ENCODE results near the gene PLIN3. TPM values are rescaled to one million over a fixed set of nuclear protein-coding genes. Genes with fewer than 3 reads are reported as not detected.
"Not testable (repeated sequence)": the region's sequence is repeated elsewhere in the genome, so short reads cannot be mapped to it uniquely, and the experiment has no call there.

The PLIN3 gene
- total RNA-seq, 1 experiment from 2014 or later: 63.8 TPM

- Histone ChIP-seq H3K4me3 (ENCODE audit: low read depth, low read length) (no peak overlapping the region), H3K4me1 (peaks cover 6% of the 10 kb centered on the region; the same call in 1 of the 2 replicates), H3K9me3 (no peaks in the 10 kb centered on the region), H3K36me3 (ENCODE audit: control insufficient read depth, insufficient read depth, low read length) (no peaks in the 10 kb centered on the region), H3K27me3 (replicated peaks; ENCODE audit: control insufficient read depth, insufficient read depth, low read length) (no peaks in the 10 kb centered on the region)
- Mint-ChIP-seq H3K27me3 (ENCODE audit: insufficient read depth, unreplicated experiment) (no peaks in the 10 kb centered on the region), H3K36me3 (ENCODE audit: insufficient read depth, unreplicated experiment) (peaks cover 15% of the 10 kb centered on the region), H3K4me3 (ENCODE audit: unreplicated experiment) (peak overlapping the region; percentile 19), H3K9me3 (ENCODE audit: unreplicated experiment) (no peaks in the 10 kb centered on the region), H3K4me1 (ENCODE audit: low read depth, unreplicated experiment) (peaks cover 10% of the 10 kb centered on the region), H3K27ac (ENCODE audit: unreplicated experiment) (no peak overlapping the region)
- DNase-seq: no peak
- ChIA-PET CTCF (no interaction called here), POLR2A (no interaction called here)
- intact Hi-C loops (cut with micrococcal nuclease; ENCODE audit: unreplicated experiment): no loop called here
- BruUV-seq (replicated peaks): no TSS peak
- TF ChIP-seq CTCF (IDR thresholded peaks at IDR 0.05; ENCODE audit: insufficient read depth in 1 of 2, low read depth in 1 of 2, low read length in 1 of 2, severe bottlenecking in 1 of 2, unreplicated experiment in 1 of 2): no peak
These were observed 34.7 kb downstream of the PLIN3 start for GRCh38 chr19:4832776-4833175.

- BruUV-seq (replicated peaks): TSS peak; percentile 90
- CTCF ChIA-PET: interaction anchor here (0.6 kb wide), 1 partner anchor 71 kb away, joined by 6 read pairs; no protein-coding TSS in a partner anchor
- H3K36me3 ChIP-seq (ENCODE audit: control insufficient read depth, insufficient read depth, low read length); H3K9me3 ChIP-seq; H3K4me1 Mint-ChIP-seq (ENCODE audit: low read depth, unreplicated experiment); H3K27ac Mint-ChIP-seq (ENCODE audit: unreplicated experiment); H3K4me1 ChIP-seq; H3K36me3 Mint-ChIP-seq (ENCODE audit: insufficient read depth, unreplicated experiment); H3K9me3 Mint-ChIP-seq (ENCODE audit: unreplicated experiment); H3K27me3 Mint-ChIP-seq (ENCODE audit: insufficient read depth, unreplicated experiment); H3K27me3 ChIP-seq (replicated peaks; ENCODE audit: control insufficient read depth, insufficient read depth, low read length); POLR2A ChIA-PET; DNase-seq; intact Hi-C loops (cut with micrococcal nuclease; ENCODE audit: unreplicated experiment): not testable (repeated sequence)
- H3K4me3 Mint-ChIP-seq (ENCODE audit: unreplicated experiment): peak overlapping the region; percentile 77
- H3K4me3 ChIP-seq (ENCODE audit: low read depth, low read length): peak overlapping the region; percentile 82
These were observed 35.5 kb downstream of the PLIN3 start for GRCh38 chr19:4831979-4832340.

GRCh38 chr19:4831304-4831978, 36.0 kb downstream of the PLIN3 start, which contains the start of gene TICAM1:
Gene TICAM1, minus strand, starts transcription at chr19:4831712. Its CDS starts 13,335 bp downstream, at chr19:4818377.
- Mint-ChIP-seq H3K4me1 (ENCODE audit: low read depth, unreplicated experiment) (peaks cover 10% of the 10 kb centered on the region), H3K9me3 (ENCODE audit: unreplicated experiment) (no peaks in the 10 kb centered on the region), H3K4me3 (ENCODE audit: unreplicated experiment) (peak within 1 kb of the TSS; percentile 77), H3K36me3 (ENCODE audit: insufficient read depth, unreplicated experiment) (peaks cover 8% of the 10 kb centered on the region), H3K27ac (ENCODE audit: unreplicated experiment) (peak within 1 kb of the TSS; percentile 40), H3K27me3 (ENCODE audit: insufficient read depth, unreplicated experiment) (no peaks in the 10 kb centered on the region)
- no TSS peak for BruUV-seq (replicated peaks)
- no peaks in the 10 kb centered on the region for H3K27me3 ChIP-seq (replicated peaks; ENCODE audit: control insufficient read depth, insufficient read depth, low read length)
- intact Hi-C loops (cut with micrococcal nuclease; ENCODE audit: unreplicated experiment): no loop called here
- H3K4me1 ChIP-seq: peaks cover 6% of the 10 kb centered on the region; the same call in 1 of the 2 replicates
- CTCF ChIA-PET: interaction anchor here (0.6 to 1.4 kb wide), 2 partner anchors 22 to 71 kb away, joined by 5 to 6 read pairs; no protein-coding TSS in a partner anchor
- peak within 1 kb of the TSS; percentile 82 for H3K4me3 ChIP-seq (ENCODE audit: low read depth, low read length)
- H3K9me3 ChIP-seq: no peaks in the 10 kb centered on the region
- DNase-seq: peak; percentile 52 to 62
- POLR2A ChIA-PET: no interaction called here
- peak in 1 of 2 experiments; percentile 8 for TF ChIP-seq CTCF (IDR thresholded peaks at IDR 0.05; ENCODE audit: insufficient read depth in 1 of 2, low read depth in 1 of 2, low read length in 1 of 2, severe bottlenecking in 1 of 2, unreplicated experiment in 1 of 2)
- H3K36me3 ChIP-seq (ENCODE audit: control insufficient read depth, insufficient read depth, low read length): no peaks in the 10 kb centered on the region

Measured in Caco-2 (cell line).